Upper lobe of left lung (tissue), 4 donors: Measurements from ENCODE around the gene OR4D1.

Experiments used
- POLR2A ChIP-seq, 4 donors: fragments of 450-650 bp; IDR thresholded peaks; one replicate each; pipeline ENCODE4 v1.5.1; 2016 to 2017; ENCODE audit warnings: antibody characterized with exemption in 4 of 4, mild to moderate bottlenecking in 2 of 4
- TF ChIP-seq, protein P1 (sequence below), 6 experiments: fragments of 450-650 bp in 4 of 6; fragments of 200-600 bp in 2 of 6; sonication (generic) in 2 of 6; IDR thresholded peaks; one replicate each; pipeline ENCODE4 v1.5.1; 2016 to 2019; ENCODE audit warnings: antibody characterized with exemption in 6 of 6

DNA sequence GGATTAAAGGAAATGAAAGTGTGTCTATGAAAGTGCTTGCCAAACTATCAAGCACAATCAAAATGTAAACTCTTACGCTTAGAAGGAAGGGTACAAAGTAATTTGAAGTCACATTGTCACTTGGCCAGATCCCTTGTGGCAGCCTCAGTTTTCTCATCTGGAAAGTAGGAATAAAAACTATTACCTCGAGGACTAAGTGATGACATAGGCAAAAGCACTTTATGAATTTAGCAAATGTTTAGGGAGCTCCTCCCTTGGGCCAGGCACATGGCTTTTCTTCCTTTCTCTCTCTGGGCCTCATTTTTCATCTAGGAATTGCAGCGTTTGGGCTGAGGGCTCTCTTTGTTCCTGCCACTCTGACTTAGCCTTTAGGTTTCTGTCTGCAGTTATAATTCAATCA is 36.5 kb upstream of the OR4D1 start:
- TF ChIP-seq, protein P1, sequence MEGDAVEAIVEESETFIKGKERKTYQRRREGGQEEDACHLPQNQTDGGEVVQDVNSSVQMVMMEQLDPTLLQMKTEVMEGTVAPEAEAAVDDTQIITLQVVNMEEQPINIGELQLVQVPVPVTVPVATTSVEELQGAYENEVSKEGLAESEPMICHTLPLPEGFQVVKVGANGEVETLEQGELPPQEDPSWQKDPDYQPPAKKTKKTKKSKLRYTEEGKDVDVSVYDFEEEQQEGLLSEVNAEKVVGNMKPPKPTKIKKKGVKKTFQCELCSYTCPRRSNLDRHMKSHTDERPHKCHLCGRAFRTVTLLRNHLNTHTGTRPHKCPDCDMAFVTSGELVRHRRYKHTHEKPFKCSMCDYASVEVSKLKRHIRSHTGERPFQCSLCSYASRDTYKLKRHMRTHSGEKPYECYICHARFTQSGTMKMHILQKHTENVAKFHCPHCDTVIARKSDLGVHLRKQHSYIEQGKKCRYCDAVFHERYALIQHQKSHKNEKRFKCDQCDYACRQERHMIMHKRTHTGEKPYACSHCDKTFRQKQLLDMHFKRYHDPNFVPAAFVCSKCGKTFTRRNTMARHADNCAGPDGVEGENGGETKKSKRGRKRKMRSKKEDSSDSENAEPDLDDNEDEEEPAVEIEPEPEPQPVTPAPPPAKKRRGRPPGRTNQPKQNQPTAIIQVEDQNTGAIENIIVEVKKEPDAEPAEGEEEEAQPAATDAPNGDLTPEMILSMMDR (IDR thresholded peaks at IDR 0.05) = no peak
- no peak for TF ChIP-seq POLR2A (IDR thresholded peaks at IDR 0.05)
